ENCODE measurements around the gene BEST3. TPM values are rescaled to one million over a fixed set of nuclear protein-coding genes. Genes with fewer than 3 reads are reported as not detected.

BEST3 gene
- polyA plus RNA-seq, 1 experiment = not detected

DNA sequence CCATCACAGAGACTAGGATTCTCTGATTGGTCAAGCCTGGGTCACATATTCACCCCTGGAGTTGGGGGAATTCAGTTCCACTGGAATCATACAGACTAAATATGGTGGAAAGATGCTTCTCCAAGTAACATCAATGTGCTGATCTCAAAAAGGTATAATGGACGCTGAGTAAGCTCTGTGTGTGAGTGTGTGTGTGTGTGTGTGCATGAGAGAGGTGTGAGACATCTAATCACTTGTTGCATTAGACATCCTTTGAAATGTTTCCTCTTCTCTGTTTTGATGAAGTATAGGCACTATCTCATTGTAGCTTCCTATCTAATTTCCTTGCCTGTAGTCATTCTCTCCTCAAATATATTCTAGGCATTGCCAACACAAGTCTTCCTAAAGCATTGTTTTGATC is 34.5 kb upstream of the BEST3 start:
- Histone ChIP-seq H3K36me3 (ENCODE audit: control insufficient read depth, insufficient read depth, low read length) (no peaks in the 10 kb centered on the region), H3K4me3 (ENCODE audit: low read depth, low read length) (no peak overlapping the region), H3K27me3 (ENCODE audit: control insufficient read depth, insufficient read depth, low read length) (no peaks in the 10 kb centered on the region)
- ChIA-PET POLR2A (no interaction called here), CTCF (no interaction called here)
- DNase-seq (ENCODE audit: low read depth) = no peak
- TF ChIP-seq CTCF (IDR thresholded peaks at IDR 0.05; ENCODE audit: insufficient read depth, low read depth, low read length) = no peak

GRCh38 chr12:69732088-69732487 is 33.0 kb upstream of the BEST3 start:
- Histone ChIP-seq H3K4me3 (ENCODE audit: low read depth, low read length) (no peak overlapping the region), H3K36me3 (ENCODE audit: control insufficient read depth, insufficient read depth, low read length) (no peaks in the 10 kb centered on the region), H3K27me3 (ENCODE audit: control insufficient read depth, insufficient read depth, low read length) (no peaks in the 10 kb centered on the region)
- POLR2A ChIA-PET = no interaction called here
- DNase-seq (ENCODE audit: low read depth) = no peak
- CTCF ChIA-PET = no interaction called here
- no peak for TF ChIP-seq CTCF (IDR thresholded peaks at IDR 0.05; ENCODE audit: insufficient read depth, low read depth, low read length)

DNA sequence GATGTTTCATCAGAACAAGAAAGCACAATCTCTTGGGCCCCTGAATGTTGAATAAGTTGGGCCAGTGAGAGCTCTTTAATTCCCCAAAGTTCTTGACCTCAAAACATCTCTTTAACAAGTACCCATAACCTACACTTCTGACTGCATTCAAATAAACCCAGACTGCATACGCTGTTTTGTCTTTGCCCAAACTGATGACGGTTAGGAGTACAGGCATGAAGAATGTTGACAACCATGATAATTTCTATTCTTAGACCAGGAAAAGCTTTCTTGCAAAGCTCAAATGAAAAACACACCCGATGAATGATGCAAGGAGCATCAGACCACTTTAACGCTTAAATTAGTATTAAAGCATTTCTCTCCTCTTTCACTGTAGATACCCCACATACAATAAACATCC is 27.8 kb upstream of the BEST3 start:
- Histone ChIP-seq H3K27me3 (ENCODE audit: control insufficient read depth, insufficient read depth, low read length) (no peaks in the 10 kb centered on the region; the same call in 1 of the 2 replicates), H3K4me3 (ENCODE audit: low read depth, low read length) (no peak overlapping the region), H3K36me3 (ENCODE audit: control insufficient read depth, insufficient read depth, low read length) (no peaks in the 10 kb centered on the region)
- no peak for TF ChIP-seq CTCF (IDR thresholded peaks at IDR 0.05; ENCODE audit: insufficient read depth, low read depth, low read length)
- POLR2A ChIA-PET = no interaction called here
- CTCF ChIA-PET = interaction anchor here (1.0 kb wide), 1 partner anchor 8 kb away, joined by 3 read pairs; no protein-coding TSS in a partner anchor
- no peak for DNase-seq (ENCODE audit: low read depth)

DNA sequence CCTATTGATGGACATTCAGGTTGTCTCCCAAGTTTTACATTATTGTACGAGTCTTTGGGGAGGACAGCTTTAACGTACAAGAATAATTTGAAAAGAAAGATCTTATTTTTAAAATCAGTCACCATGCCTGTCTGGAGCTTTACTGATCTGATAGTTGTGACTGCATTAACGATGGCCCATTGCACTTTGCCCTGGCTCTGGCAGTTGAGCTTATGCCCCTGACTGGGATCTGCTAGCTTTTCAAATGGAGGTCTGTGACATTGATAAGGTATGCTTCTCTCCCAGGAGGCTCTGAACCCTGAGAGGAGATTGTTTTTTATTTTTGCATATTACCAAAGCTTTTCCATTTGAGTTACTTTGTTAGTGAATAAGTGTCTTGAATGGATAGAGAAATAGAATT is 21.6 kb upstream of the BEST3 start:
- H3K4me3 ChIP-seq (ENCODE audit: low read depth, low read length) = no peak overlapping the region
- ChIA-PET POLR2A (no interaction called here), CTCF (no interaction called here)
- H3K36me3 ChIP-seq (ENCODE audit: control insufficient read depth, insufficient read depth, low read length) = no peaks in the 10 kb centered on the region
- TF ChIP-seq CTCF (IDR thresholded peaks at IDR 0.05; ENCODE audit: insufficient read depth, low read depth, low read length) = no peak
- H3K27me3 ChIP-seq (ENCODE audit: control insufficient read depth, insufficient read depth, low read length) = peaks cover 3% of the 10 kb centered on the region; the same call in 1 of the 2 replicates
- DNase-seq (ENCODE audit: low read depth) = no peak

DNA sequence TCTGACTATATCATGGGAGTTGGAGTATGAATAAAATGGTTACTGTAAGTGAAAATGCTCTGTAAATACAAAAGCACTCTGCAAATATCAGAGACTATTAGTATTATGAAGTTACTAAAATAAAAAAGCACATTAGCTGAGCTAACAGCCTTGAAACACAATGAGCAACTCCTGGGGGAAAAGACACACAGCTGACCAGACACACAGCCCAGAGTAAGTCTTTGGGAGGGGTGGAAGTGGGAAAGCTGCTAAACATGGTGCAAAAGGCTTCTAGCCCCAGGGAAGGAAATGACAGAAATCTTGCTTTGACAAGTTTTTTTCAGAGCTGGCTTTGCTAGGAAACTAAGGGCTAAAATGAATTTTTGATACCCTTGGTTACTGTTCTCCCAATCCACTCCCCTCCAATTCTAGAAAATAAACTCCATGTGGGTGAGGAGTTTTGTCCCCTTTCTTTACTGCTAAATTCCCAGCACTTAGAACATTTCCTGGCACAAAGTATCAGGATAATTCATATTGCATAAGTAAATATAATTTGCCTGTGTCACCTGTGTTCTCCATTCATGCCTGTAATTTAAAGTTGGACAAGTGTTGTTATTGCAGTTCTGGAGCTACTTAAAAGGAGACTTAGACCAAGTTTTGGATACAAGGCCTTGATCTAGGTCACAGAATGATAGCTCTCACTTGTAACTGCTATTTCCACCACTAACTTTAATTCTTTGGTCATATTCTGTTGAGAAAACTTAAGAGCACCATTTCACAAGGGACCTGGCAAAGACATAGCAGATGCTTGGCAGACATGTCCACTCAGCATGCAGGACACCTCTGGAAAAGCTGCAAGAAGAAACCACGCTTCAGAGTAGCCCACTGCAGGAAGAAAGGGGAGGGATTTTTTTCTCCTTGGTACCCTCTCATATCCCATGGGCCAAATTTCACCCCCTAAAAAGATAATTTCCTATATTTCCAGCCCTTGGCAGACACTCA is 20.5 kb upstream of the BEST3 start:
- H3K4me3 ChIP-seq (ENCODE audit: low read depth, low read length) = no peak overlapping the region
- no peak for DNase-seq (ENCODE audit: low read depth)
- ChIA-PET CTCF (interaction anchor here (0.5 to 1.8 kb wide), 3 partner anchors 26 to 38 kb away, joined by 3 to 6 read pairs (median 4); no protein-coding TSS in a partner anchor), POLR2A (no interaction called here)
- peaks cover 3% of the 10 kb centered on the region; the same call in 1 of the 2 replicates for H3K27me3 ChIP-seq (ENCODE audit: control insufficient read depth, insufficient read depth, low read length)
- no peak for TF ChIP-seq CTCF (IDR thresholded peaks at IDR 0.05; ENCODE audit: insufficient read depth, low read depth, low read length)
- no peaks in the 10 kb centered on the region for H3K36me3 ChIP-seq (ENCODE audit: control insufficient read depth, insufficient read depth, low read length)
